ENCODE data around the gene TUBGCP2. TPM values are rescaled to one million over a fixed set of nuclear protein-coding genes. Genes with fewer than 3 reads are reported as not detected.

The TUBGCP2 gene
- total and polyA plus RNA-seq, 11 donors = 33.5 to 49.5 (median 38.2) TPM

DNA sequence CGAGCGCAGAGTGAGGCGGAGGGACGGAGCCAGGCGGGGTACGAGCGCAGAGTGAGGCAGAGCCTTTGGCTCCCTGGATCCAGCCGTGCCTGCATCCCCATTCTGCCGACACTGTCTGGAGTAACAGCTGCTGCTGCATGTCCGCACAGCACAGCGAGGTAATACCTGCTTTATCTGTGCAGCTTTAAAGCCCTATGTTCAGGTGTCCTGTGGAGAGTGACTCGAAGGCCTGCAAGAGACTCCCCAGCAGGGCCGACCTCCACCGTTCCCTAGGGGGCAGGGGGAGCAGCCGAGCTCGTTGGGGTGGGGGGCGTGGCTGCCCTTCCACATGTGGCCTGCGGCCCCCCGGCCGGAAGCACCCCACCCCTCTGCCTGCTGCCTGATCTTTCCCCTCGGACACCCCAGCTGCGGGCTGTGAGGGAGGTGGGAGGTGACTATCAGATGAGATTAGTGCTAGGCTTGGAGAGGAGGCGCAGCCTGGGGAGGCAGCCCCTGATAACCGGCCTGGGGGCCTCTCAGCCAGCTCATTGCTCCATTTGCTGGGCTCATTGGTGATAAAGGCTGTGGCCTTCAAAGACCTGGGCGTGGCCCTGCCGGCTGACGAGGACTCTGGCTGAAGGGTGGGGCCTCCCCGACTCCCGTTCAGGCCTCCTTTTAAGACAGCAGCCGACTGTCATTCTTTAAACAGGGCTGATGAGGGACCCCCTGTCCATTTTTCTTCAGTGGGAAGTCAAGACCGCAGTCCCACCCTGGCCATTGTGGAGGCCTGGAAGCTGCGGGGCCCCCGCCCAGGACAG, 63.0 kb downstream of the TUBGCP2 start:
- Histone ChIP-seq H3K4me1 (peaks cover 0 to 15% (median 0%) of the 10 kb centered on the region in 12 donors), H3K4me3 (no peak overlapping the region), H3K36me3 (no peaks in the 10 kb centered on the region), H3K9me3 (no peaks in the 10 kb centered on the region), H3K27ac (no peak overlapping the region), H3K27me3 (peaks cover 0 to 81% (median 35%) of the 10 kb centered on the region in 9 donors)
- TF ChIP-seq, protein P1, sequence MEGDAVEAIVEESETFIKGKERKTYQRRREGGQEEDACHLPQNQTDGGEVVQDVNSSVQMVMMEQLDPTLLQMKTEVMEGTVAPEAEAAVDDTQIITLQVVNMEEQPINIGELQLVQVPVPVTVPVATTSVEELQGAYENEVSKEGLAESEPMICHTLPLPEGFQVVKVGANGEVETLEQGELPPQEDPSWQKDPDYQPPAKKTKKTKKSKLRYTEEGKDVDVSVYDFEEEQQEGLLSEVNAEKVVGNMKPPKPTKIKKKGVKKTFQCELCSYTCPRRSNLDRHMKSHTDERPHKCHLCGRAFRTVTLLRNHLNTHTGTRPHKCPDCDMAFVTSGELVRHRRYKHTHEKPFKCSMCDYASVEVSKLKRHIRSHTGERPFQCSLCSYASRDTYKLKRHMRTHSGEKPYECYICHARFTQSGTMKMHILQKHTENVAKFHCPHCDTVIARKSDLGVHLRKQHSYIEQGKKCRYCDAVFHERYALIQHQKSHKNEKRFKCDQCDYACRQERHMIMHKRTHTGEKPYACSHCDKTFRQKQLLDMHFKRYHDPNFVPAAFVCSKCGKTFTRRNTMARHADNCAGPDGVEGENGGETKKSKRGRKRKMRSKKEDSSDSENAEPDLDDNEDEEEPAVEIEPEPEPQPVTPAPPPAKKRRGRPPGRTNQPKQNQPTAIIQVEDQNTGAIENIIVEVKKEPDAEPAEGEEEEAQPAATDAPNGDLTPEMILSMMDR (IDR thresholded peaks at IDR 0.05) = no peak
- no peak for TF ChIP-seq POLR2A (IDR thresholded peaks at IDR 0.05)
- intact Hi-C loops (cut with DNase I) = no loop called here
- DNase-seq (no peak), ATAC-seq (no peak)
- 40 to 53% (median 44%) methylated on average over 26 to 33 of the region's 33 CpGs for WGBS, 4 donors

DNA sequence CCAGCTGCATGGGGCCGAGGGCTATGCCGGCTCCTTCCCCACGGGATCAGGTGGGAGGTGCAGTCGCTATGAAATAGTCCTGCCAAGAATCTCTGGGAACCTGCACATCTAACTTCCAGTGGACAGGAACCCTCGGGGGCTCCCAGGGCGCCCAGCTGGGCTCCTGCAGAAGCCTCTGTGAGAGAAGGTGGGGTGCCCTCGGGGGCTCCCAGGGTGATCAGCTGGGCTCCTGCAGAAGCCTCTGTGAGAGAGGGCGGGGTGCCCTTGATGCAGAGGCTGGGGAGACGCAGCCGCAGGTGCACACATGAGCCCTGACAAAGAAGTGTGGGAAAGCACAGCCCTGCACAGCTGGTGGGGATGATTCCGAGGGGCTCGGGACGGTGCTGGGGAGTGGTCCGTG, 65.1 kb downstream of the TUBGCP2 start:
- intact Hi-C loops (cut with DNase I) = no loop called here
- ATAC-seq (no peak), DNase-seq (no peak)
- H3K27me3 ChIP-seq = peaks cover 9 to 91% (median 54%) of the 10 kb centered on the region in 9 donors
- TF ChIP-seq, protein P1 (IDR thresholded peaks at IDR 0.05) = no peak
- no peak for TF ChIP-seq POLR2A (IDR thresholded peaks at IDR 0.05)
- no peak overlapping the region for H3K27ac ChIP-seq
- WGBS, 4 donors = 62 to 76% (median 68%) methylated on average over 14 of the region's 14 CpGs
- H3K9me3 ChIP-seq = no peaks in the 10 kb centered on the region
- no peak overlapping the region for H3K4me3 ChIP-seq
- H3K4me1 ChIP-seq = peaks cover 0 to 16% (median 0%) of the 10 kb centered on the region in 12 donors
- H3K36me3 ChIP-seq = no peaks in the 10 kb centered on the region

- H3K36me3 ChIP-seq = no peaks in the 10 kb centered on the region
- peaks cover 0 to 16% (median 0%) of the 10 kb centered on the region in 12 donors for H3K4me1 ChIP-seq
- H3K9me3 ChIP-seq = no peaks in the 10 kb centered on the region
- TF ChIP-seq, protein P1 (IDR thresholded peaks at IDR 0.05) = no peak
- no peak for TF ChIP-seq POLR2A (IDR thresholded peaks at IDR 0.05)
- H3K27ac ChIP-seq = no peak overlapping the region
- DNase-seq = no peak
- intact Hi-C loops (cut with DNase I) = no loop called here
- WGBS, 4 donors = 73 to 82% (median 79%) methylated on average over 27 of the region's 27 CpGs
- H3K4me3 ChIP-seq = no peak overlapping the region
- no peak for ATAC-seq
- peaks cover 16 to 91% (median 62%) of the 10 kb centered on the region in 9 donors for H3K27me3 ChIP-seq
Observed at GRCh38 chr10:133242611-133243356, 65.9 kb downstream of the TUBGCP2 start.

All from heart left ventricle (tissue), 16 donors.